CD4-positive, alpha-beta T cell (primary cell): ENCODE results near the gene GNG7. TPM values are rescaled to one million over a fixed set of nuclear protein-coding genes. Genes with fewer than 3 reads are reported as not detected.

Experiments
- ATAC-seq: fragments of 200-7000 bp; cut with Tn5 transposase; one replicate; pipeline ENCODE4 v1.10.0; 2022; ENCODE audit warnings: mild to moderate bottlenecking; ENCODE audit not compliant: poor library complexity
- CTCF ChIA-PET: fragments of 350-600 bp; sonication (Branson Sonifier 250); formaldehyde crosslinking; loops from one replicate; lab custom pipeline; 2021; ENCODE audit warnings: antibody characterized with exemption, inconsistent platforms; lab: Charles Lee
- POLR2A ChIA-PET: fragments of 350-600 bp; sonication (Branson Sonifier 250); formaldehyde crosslinking; loops from one replicate; lab custom pipeline; 2021; ENCODE audit warnings: antibody characterized with exemption, inconsistent platforms; lab: Charles Lee
- DNase-seq, 14 experiments: peaks; one replicate each; pipeline ENCODE4 v3.0.0-alpha.2; 2013 to 2020; ENCODE audit warnings: mixed read lengths in 2 of 14
- H3K27ac ChIP-seq, 2 donors: one replicate each; pipeline versions ENCODE4 v1.5.1 to v1.7.0; 2013; ENCODE audit warnings: low read length in 2 of 2, low read depth in 1 of 2, mild to moderate bottlenecking in 1 of 2
- H3K27me3 ChIP-seq, 2 experiments: 1 replicate in 1 of 2; 2 replicates in 1 of 2; pipeline versions ENCODE4 v1.6.1 to v1.7.0; 2013; ENCODE audit warnings: low read length in 2 of 2, control low read depth in 1 of 2, mild to moderate bottlenecking in 1 of 2, moderate library complexity in 1 of 2; ENCODE audit not compliant: insufficient read depth in 2 of 2, control insufficient read depth in 1 of 2
- H3K36me3 ChIP-seq: one replicate; pipeline ENCODE4 v1.6.1; 2013; ENCODE audit warnings: low read length, control low read depth; ENCODE audit not compliant: insufficient read depth
- H3K4me1 ChIP-seq: one replicate; pipeline ENCODE4 v1.6.1; 2013; ENCODE audit warnings: low read length, control low read depth; ENCODE audit not compliant: insufficient read depth
- H3K4me3 ChIP-seq: one replicate; pipeline ENCODE4 v1.5.1; 2013; ENCODE audit warnings: mild to moderate bottlenecking, low read length, moderate library complexity
- H3K9me3 ChIP-seq, 2 experiments: 1 replicate in 1 of 2; 2 replicates in 1 of 2; pipeline versions ENCODE4 v1.6.1 to v1.7.0; 2013; ENCODE audit warnings: low read length in 2 of 2, mild to moderate bottlenecking in 2 of 2, control low read depth in 1 of 2, moderate library complexity in 1 of 2; ENCODE audit not compliant: control insufficient read depth in 1 of 2, insufficient read depth in 1 of 2
- H3K27ac Mint-ChIP-seq: one replicate; pipeline ENCODE4 v1.8.0; 2020; ENCODE audit warnings: mixed read lengths
- H3K27me3 Mint-ChIP-seq: one replicate; pipeline ENCODE4 v1.8.0; 2021; ENCODE audit warnings: mixed read lengths
- H3K36me3 Mint-ChIP-seq: one replicate; pipeline ENCODE4 v1.8.0; 2021; ENCODE audit warnings: low read depth, mixed read lengths
- H3K4me1 Mint-ChIP-seq: one replicate; pipeline ENCODE4 v1.8.0; 2021; ENCODE audit warnings: low read depth, mixed read lengths
- H3K4me3 Mint-ChIP-seq: one replicate; pipeline ENCODE4 v1.8.0; 2020; ENCODE audit warnings: mild to moderate bottlenecking, mixed read lengths
- H3K9me3 Mint-ChIP-seq: one replicate; pipeline ENCODE4 v1.8.0; 2020; ENCODE audit warnings: mixed read lengths
- intact Hi-C, 2 experiments: fragments of 100-400 bp; cut with DNase I in 1 of 2; cut with micrococcal nuclease in 1 of 2; formaldehyde crosslinking; loops; one replicate each; pipeline versions ENCODE4 v1.15.1 to v1.9.0; 2023 to 2025; cut with DNase I, micrococcal nuclease
- polyA plus RNA-seq, 2 donors: library from polyadenylated mRNA; unstranded; fragments of 120-200 nt; gene quantifications; one replicate each; pipeline ENCODE4 v1.2.1, GENCODE V29; 2013
- total RNA-seq, 174 experiments: library from RNA in 2 of 174; stranded (reverse) in 2 of 174; gene quantifications; one replicate each; pipeline ENCODE4 v1.2.3 and lab custom pipeline; 2021 to 2026
- TF ChIP-seq, protein P1 (sequence below): fragments of 200-600 bp; IDR thresholded peaks from one replicate; pipeline ENCODE4 v1.8.0; 2022; ENCODE audit warnings: antibody characterized with exemption, mild to moderate bottlenecking

Gene GNG7
- total RNA-seq (1 to 10 TPM; 5.2 to 5.7 TPM), total RNA-seq (lab: John Stamatoyannopoulos, UW) (0.24 to 10.7 (median 1.9) reads per million in 172 experiments)
- 3.9 TPM for polyA plus RNA-seq (2013, experiment 1 of 2)
- polyA plus RNA-seq (2013, experiment 2 of 2), result 2.6 TPM

DNA sequence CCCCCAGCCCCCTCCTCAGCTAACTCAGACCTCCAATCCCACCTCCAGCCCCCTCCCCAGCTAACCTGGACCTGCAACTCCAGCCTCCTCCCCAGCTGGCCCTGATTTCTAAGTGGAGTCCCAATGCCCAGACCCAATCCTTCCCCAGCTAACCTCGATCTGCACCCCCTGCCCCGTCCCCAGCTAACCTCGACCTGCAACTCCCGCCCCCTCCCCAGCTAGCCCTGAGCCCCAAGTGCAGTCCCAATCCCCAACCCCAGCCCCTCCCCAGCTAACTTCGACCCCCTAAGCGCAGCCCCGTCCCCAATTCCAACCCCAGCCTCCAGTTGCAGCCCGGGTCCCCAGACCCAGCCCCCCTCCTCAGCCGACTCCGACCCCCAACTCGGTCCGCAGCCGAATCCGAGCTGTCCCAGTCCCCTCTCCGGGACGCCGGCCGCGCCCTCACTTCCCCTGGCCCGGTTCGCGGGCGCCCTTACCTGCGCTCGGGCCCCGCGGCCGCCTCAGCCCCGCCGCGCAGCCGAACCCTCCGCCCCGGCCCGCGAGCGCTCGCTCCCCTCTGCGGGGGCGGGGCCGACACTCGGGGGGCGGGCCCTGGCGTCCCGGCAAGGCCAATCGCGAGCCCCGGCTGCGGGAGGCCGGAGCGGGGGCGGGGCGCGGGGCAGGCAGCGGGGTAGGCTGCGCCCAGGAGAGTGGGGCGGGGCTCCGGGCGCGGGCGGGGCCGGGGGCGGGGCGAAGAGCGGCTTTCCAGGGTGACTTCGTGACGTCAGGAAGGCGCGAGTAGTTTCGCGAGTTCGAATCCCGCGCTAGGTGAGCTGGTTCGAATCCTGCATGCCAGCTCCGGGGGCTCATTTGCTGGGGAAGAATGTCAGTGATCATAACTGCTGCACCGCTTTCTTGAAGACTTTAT lies at the start of gene GNG7:
Gene GNG7 (minus strand): TSS at position 525 of the 907 bp plus-strand sequence. CDS start 182,006 bp downstream, outside the sequence.
- CTCF ChIA-PET, result interaction anchor here (0.7 to 0.9 kb wide), 2 partner anchors 47 to 132 kb away, joined by 3 read pairs; no protein-coding TSS in a partner anchor
- intact Hi-C loops, result loop anchor here in 1 of 2 experiments (2.0 kb wide), 1 partner anchor 38 kb away; the partner anchor contains the start of gene SLC39A3
- H3K27ac ChIP-seq, result no peak within 1 kb of the TSS

DNA sequence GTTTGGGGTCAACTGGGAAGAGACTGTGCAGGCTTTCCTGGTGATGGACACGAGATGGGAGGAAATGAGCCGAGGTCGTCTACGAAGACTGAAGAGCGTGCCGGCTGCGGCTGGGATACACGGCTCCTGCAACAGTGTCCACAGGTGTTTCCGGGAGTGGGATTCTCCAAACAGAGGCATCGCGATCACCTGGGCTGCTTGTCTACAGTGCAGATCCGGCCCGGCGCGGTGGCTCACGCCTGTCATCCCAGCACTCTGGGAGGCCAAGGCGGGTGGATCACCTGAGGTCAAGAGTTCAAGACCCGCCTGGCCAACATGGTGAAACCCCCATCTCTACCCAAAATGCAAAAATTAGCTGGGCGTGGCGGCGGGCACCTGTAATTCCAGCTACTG lies 48.9 kb upstream of the GNG7 start:
- Mint-ChIP-seq H3K4me3 (no peak overlapping the region), H3K9me3 (no peaks in the 10 kb centered on the region), H3K27ac (no peak overlapping the region), H3K36me3 (peaks cover 5% of the 10 kb centered on the region), H3K27me3 (no peaks in the 10 kb centered on the region), H3K4me1 (no peaks in the 10 kb centered on the region)
- ATAC-seq (no peak), DNase-seq (no peak)
- CTCF ChIA-PET, result interaction anchor here (2.6 kb wide), 1 partner anchor 103 kb away, joined by 58 read pairs; no protein-coding TSS in a partner anchor
- H3K36me3 ChIP-seq, result peaks cover 21% of the 10 kb centered on the region
- no peaks in the 10 kb centered on the region for H3K9me3 ChIP-seq
- intact Hi-C loops, result no loop called here
- no peak overlapping the region for H3K4me3 ChIP-seq
- H3K4me1 ChIP-seq, result peaks cover 6% of the 10 kb centered on the region
- TF ChIP-seq, protein P1, sequence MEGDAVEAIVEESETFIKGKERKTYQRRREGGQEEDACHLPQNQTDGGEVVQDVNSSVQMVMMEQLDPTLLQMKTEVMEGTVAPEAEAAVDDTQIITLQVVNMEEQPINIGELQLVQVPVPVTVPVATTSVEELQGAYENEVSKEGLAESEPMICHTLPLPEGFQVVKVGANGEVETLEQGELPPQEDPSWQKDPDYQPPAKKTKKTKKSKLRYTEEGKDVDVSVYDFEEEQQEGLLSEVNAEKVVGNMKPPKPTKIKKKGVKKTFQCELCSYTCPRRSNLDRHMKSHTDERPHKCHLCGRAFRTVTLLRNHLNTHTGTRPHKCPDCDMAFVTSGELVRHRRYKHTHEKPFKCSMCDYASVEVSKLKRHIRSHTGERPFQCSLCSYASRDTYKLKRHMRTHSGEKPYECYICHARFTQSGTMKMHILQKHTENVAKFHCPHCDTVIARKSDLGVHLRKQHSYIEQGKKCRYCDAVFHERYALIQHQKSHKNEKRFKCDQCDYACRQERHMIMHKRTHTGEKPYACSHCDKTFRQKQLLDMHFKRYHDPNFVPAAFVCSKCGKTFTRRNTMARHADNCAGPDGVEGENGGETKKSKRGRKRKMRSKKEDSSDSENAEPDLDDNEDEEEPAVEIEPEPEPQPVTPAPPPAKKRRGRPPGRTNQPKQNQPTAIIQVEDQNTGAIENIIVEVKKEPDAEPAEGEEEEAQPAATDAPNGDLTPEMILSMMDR, result no peak
- no peak overlapping the region for H3K27ac ChIP-seq
- H3K27me3 ChIP-seq, result no peaks in the 10 kb centered on the region
- POLR2A ChIA-PET, result no interaction called here

More for the DNA sequence above, at the start of gene GNG7:
- POLR2A ChIA-PET, result interaction anchor here (0.5 to 2.0 kb wide), 9 partner anchors 37 to 863 kb away, joined by 3 to 5 read pairs (median 3); partner anchors contain the start of genes GADD45B, THOP1 and ZNF555
- ATAC-seq, result peak; percentile 100
- H3K4me3 ChIP-seq, result peak within 1 kb of the TSS; percentile 55
- no peaks in the 10 kb centered on the region for H3K27me3 ChIP-seq
- H3K4me1 ChIP-seq, result peaks cover 28% of the 10 kb centered on the region
- Mint-ChIP-seq H3K36me3 (no peaks in the 10 kb centered on the region), H3K9me3 (no peaks in the 10 kb centered on the region), H3K4me1 (peaks cover 40% of the 10 kb centered on the region), H3K4me3 (peak within 1 kb of the TSS; percentile 57), H3K27ac (peak within 1 kb of the TSS; percentile 53), H3K27me3 (no peaks in the 10 kb centered on the region)
- TF ChIP-seq, protein P1, result no peak
- DNase-seq, result peak; percentile 89 to 98 (median 95)
- no peaks in the 10 kb centered on the region for H3K36me3 ChIP-seq
- H3K9me3 ChIP-seq, result no peaks in the 10 kb centered on the region

DNA sequence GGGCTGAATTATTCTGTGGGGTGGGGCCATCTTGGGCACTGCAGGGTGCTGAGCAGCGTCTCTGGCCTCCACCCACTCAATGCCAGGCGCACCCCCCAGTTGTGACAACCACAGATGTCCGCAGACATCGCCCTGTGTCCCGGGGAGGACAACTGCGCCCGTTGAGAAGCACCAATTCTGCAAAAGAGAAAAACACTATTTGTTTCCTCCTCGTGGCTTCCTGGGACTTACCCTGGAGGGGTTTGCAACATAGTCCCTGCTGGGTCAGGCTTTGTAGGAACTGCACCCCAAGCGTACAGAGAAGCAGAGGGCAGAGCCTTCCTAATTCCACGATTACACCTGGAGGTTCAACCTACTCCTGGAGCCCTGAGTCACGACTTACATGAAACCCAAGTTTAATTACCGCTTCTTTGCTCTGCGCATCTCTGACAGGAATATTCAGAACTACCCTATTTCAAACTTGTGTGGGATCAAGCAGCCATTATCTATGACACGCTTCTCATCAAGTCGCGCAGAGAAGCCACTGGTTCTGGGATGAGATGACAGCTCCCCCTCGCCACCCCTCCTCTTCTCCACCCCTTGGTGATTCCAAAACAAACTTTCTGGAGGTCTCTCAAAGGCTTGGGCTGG lies 48.4 kb upstream of the GNG7 start:
- Histone ChIP-seq H3K9me3 (no peaks in the 10 kb centered on the region), H3K4me1 (peaks cover 6% of the 10 kb centered on the region), H3K36me3 (peaks cover 20% of the 10 kb centered on the region), H3K27ac (no peak overlapping the region), H3K4me3 (no peak overlapping the region), H3K27me3 (no peaks in the 10 kb centered on the region)
- H3K4me3 Mint-ChIP-seq, result no peak overlapping the region
- intact Hi-C loops, result no loop called here
- H3K36me3 Mint-ChIP-seq, result no peaks in the 10 kb centered on the region
- ChIA-PET CTCF (interaction anchor here (2.6 kb wide), 1 partner anchor 103 kb away, joined by 58 read pairs; no protein-coding TSS in a partner anchor), POLR2A (no interaction called here)
- H3K4me1 Mint-ChIP-seq, result no peaks in the 10 kb centered on the region
- H3K27me3 Mint-ChIP-seq, result no peaks in the 10 kb centered on the region
- H3K27ac Mint-ChIP-seq, result no peak overlapping the region
- ATAC-seq, result no peak
- H3K9me3 Mint-ChIP-seq, result no peaks in the 10 kb centered on the region
- no peak for DNase-seq
- TF ChIP-seq, protein P1, result no peak
